Esophagus muscularis mucosa (tissue), 4 donors: ENCODE results near the gene CD38. TPM values are rescaled to one million over a fixed set of nuclear protein-coding genes. Genes with fewer than 3 reads are reported as not detected.

Experiments used
- DNase-seq: peaks from one replicate; pipeline ENCODE4 v3.0.0-alpha.2; 2017; ENCODE audit errors: extremely low spot score
- H3K27ac ChIP-seq, 4 donors: fragments of 200-600 bp; sonication (generic); replicated peaks in 1 of 4; 1 replicate in 3 of 4; 2 replicates in 1 of 4; pipeline ENCODE4 v1.5.1; 2016 to 2019; ENCODE audit warnings: mild to moderate bottlenecking in 1 of 4
- H3K27me3 ChIP-seq, 4 donors: fragments of 200-600 bp; sonication (generic); one replicate each; pipeline versions ENCODE4 v1.5.1 to v1.6.0; 2016 to 2019
- H3K36me3 ChIP-seq, 4 donors: fragments of 200-600 bp; sonication (generic); one replicate each; pipeline ENCODE4 v1.5.1; 2016 to 2019
- H3K4me1 ChIP-seq, 4 donors: fragments of 200-600 bp; sonication (generic); one replicate each; pipeline ENCODE4 v1.5.1; 2016 to 2019
- H3K4me3 ChIP-seq, 4 donors: fragments of 200-600 bp; sonication (generic); 1 replicate in 2 of 4; 2 replicates in 2 of 4; pipeline ENCODE4 v1.5.1; 2016 to 2019; ENCODE audit warnings: mild to moderate bottlenecking in 4 of 4, moderate library complexity in 1 of 4
- H3K9me3 ChIP-seq, 4 donors: fragments of 200-600 bp; sonication (generic); 1 replicate in 3 of 4; 2 replicates in 1 of 4; pipeline ENCODE4 v1.5.1; 2016 to 2019
- EP300 ChIP-seq: sonication (generic); formaldehyde crosslinking; IDR thresholded peaks from one replicate; pipeline ENCODE4 v1.6.1; 2017; ENCODE audit warnings: antibody characterized with exemption
- POLR2A ChIP-seq: fragments of 450-650 bp; IDR thresholded peaks from one replicate; pipeline ENCODE4 v1.6.1; 2017; ENCODE audit warnings: antibody characterized with exemption, moderate library complexity, mild to moderate bottlenecking, low read depth
- POLR2AphosphoS5 ChIP-seq, 2 donors: sonication (generic); formaldehyde crosslinking; IDR thresholded peaks; one replicate each; pipeline ENCODE4 v1.6.1; 2017; ENCODE audit warnings: antibody characterized with exemption in 2 of 2
- WGBS: methylation state at CpG from one replicate; pipeline ENCODE4 v1.1.5; 2018; 5-methylcytosine and 5-hydroxymethylcytosine counted together
- intact Hi-C: fragments of 100-400 bp; cut with DNase I; formaldehyde crosslinking; loops from one replicate; pipeline ENCODE4 v1.15.1; 2023
- total RNA-seq, 4 donors: library from RNA; depleted of rRNA; stranded (reverse); fragments of >200 nt; gene quantifications; one replicate each; pipeline versions ENCODE4 v1.1.0 to v1.2.1, GENCODE V29; 2016
- TF ChIP-seq, protein P1 (sequence below), 3 experiments: fragments of 200-600 bp in 2 of 3; fragments of 450-650 bp in 1 of 3; sonication (generic) in 2 of 3; IDR thresholded peaks; one replicate each; pipeline ENCODE4 v1.5.1; 2017 to 2019; ENCODE audit warnings: antibody characterized with exemption in 3 of 3, mild to moderate bottlenecking in 2 of 3, moderate library complexity in 1 of 3

Gene CD38
- total RNA-seq, 4 donors from 2014 or later, result 1.4 to 5.8 (median 2.6) TPM

DNA sequence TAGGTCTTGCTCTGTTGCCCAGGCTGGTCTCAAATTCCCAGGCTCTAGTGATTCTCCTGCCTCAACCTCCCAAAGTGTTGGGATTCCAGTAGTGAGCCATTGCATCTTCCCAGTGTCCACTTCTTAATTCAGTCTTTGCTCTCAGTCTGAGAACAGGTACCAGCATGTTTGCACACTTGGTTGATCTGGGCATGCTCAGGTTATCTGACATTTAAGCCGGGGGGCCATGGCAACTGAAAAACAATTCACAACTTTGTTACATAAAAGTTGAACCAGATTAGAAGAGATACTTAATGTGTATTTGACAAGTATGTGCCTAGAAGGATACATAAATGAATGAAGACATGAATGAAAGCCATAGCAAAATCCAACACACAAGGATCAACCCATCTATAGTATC, 121.4 kb downstream of the CD38 start:
- no peak overlapping the region for H3K27ac ChIP-seq
- no peaks in the 10 kb centered on the region for H3K27me3 ChIP-seq
- no peaks in the 10 kb centered on the region for H3K36me3 ChIP-seq
- 100% methylated on average over 1 of the region's 1 CpG for WGBS
- no peak for TF ChIP-seq POLR2A
- no peak for TF ChIP-seq EP300
- H3K4me1 ChIP-seq, result peaks cover 0 to 40% (median 25%) of the 10 kb centered on the region in 4 donors
- H3K9me3 ChIP-seq, result no peaks in the 10 kb centered on the region
- no peak for DNase-seq
- intact Hi-C loops, result no loop called here
- H3K4me3 ChIP-seq, result no peak overlapping the region

- no peak overlapping the region for H3K4me3 ChIP-seq
- intact Hi-C loops, result no loop called here
These were observed 122.9 kb downstream of the CD38 start for GRCh38 chr4:15901007-15901406.

GRCh38 chr4:15901998-15902397, 123.9 kb downstream of the CD38 start:
- TF ChIP-seq, protein P1, sequence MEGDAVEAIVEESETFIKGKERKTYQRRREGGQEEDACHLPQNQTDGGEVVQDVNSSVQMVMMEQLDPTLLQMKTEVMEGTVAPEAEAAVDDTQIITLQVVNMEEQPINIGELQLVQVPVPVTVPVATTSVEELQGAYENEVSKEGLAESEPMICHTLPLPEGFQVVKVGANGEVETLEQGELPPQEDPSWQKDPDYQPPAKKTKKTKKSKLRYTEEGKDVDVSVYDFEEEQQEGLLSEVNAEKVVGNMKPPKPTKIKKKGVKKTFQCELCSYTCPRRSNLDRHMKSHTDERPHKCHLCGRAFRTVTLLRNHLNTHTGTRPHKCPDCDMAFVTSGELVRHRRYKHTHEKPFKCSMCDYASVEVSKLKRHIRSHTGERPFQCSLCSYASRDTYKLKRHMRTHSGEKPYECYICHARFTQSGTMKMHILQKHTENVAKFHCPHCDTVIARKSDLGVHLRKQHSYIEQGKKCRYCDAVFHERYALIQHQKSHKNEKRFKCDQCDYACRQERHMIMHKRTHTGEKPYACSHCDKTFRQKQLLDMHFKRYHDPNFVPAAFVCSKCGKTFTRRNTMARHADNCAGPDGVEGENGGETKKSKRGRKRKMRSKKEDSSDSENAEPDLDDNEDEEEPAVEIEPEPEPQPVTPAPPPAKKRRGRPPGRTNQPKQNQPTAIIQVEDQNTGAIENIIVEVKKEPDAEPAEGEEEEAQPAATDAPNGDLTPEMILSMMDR (IDR thresholded peaks at IDR 0.05), result no peak
- TF ChIP-seq EP300 (no peak), POLR2AphosphoS5 (IDR thresholded peaks at IDR 0.05) (no peak), POLR2A (no peak)
- intact Hi-C loops, result no loop called here
- WGBS, result 69% methylated on average over 2 of the region's 2 CpGs

More at GRCh38 chr4:15901007-15901406, 122.9 kb downstream of the CD38 start:
- no peak for DNase-seq
- Histone ChIP-seq H3K9me3 (no peaks in the 10 kb centered on the region), H3K36me3 (no peaks in the 10 kb centered on the region), H3K4me1 (peaks cover 0 to 28% (median 18%) of the 10 kb centered on the region in 4 donors), H3K27ac (no peak overlapping the region), H3K27me3 (no peaks in the 10 kb centered on the region)
- TF ChIP-seq POLR2AphosphoS5 (IDR thresholded peaks at IDR 0.05), result no peak
- TF ChIP-seq POLR2A, result no peak
- TF ChIP-seq EP300, result no peak
- WGBS, result 85% methylated on average over 3 of the region's 3 CpGs

DNA sequence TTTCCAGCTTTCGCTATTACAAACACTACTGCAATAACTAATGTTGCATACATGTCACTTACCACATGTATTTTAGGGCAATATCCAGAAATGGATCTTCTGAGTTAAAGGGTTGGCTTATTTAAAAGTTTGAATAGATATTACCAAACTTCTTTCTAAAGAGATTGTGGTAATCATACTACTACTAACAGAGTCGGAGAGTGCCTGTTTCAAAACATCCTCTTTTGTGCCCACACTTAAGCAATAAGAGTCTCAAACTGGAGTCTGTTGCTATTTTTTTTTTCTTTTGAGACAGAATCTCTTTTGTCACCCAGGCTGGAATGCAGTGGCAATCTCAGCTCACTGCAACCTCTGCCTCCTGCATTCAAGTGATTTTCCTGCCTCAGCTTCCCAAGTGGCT, 124.6 kb downstream of the CD38 start:
- 87% methylated on average over 2 of the region's 2 CpGs for WGBS
- H3K4me1 ChIP-seq, result peaks cover 0 to 34% (median 26%) of the 10 kb centered on the region in 4 donors
- H3K27me3 ChIP-seq, result no peaks in the 10 kb centered on the region
- no peaks in the 10 kb centered on the region for H3K9me3 ChIP-seq
- no peak for DNase-seq
- no peak overlapping the region for H3K27ac ChIP-seq
- H3K36me3 ChIP-seq, result no peaks in the 10 kb centered on the region
- intact Hi-C loops, result no loop called here
- no peak for TF ChIP-seq POLR2AphosphoS5 (IDR thresholded peaks at IDR 0.05)
- TF ChIP-seq, protein P1 (IDR thresholded peaks at IDR 0.05), result no peak
- TF ChIP-seq EP300, result no peak
- TF ChIP-seq POLR2A, result no peak
- no peak overlapping the region for H3K4me3 ChIP-seq

More at GRCh38 chr4:15901998-15902397, 123.9 kb downstream of the CD38 start:
- no peak for DNase-seq
- Histone ChIP-seq H3K27me3 (no peaks in the 10 kb centered on the region), H3K27ac (no peak overlapping the region), H3K4me1 (peaks cover 0 to 35% (median 24%) of the 10 kb centered on the region in 4 donors), H3K4me3 (no peak overlapping the region), H3K36me3 (no peaks in the 10 kb centered on the region), H3K9me3 (no peaks in the 10 kb centered on the region)

Other genes with a start within 250 kb of the CD38 start
- 100 to 1,000 TPM in 3 of 4 donors, 10 to 100 TPM in 1; 67.8 to 141 (median 140) TPM for gene FBXL5, start 123.0 kb upstream of the CD38 start, total RNA-seq
- gene FAM200B, start 96.5 kb upstream of the CD38 start, total RNA-seq, result 10 to 100 TPM; 40.4 to 88.5 (median 71.2) TPM
- 1 to 10 TPM; 2.5 to 6.0 (median 4.3) TPM for gene BST1, start 75.3 kb upstream of the CD38 start, total RNA-seq
- under 1 TPM in 3 of 4 donors, not detected in 1; 0.33 to 0.92 (median 0.52) TPM for gene FGFBP1, start 160.4 kb downstream of the CD38 start, total RNA-seq
- gene FGFBP2, start 184.8 kb downstream of the CD38 start, total RNA-seq, result 1 to 10 TPM; 2.8 to 6.7 (median 6.0) TPM